GM19099 (cell line): Measurements from ENCODE around the gene PDZD4.

Source experiments
- POLR2A ChIP-seq: IDR thresholded peaks from 3 replicates; pipeline ENCODE4 v1.6.1; 2011; ENCODE audit warnings: low read depth; ENCODE audit not compliant: insufficient read length; ENCODE audit errors: extremely low read depth

Gene PDZD4

DNA sequence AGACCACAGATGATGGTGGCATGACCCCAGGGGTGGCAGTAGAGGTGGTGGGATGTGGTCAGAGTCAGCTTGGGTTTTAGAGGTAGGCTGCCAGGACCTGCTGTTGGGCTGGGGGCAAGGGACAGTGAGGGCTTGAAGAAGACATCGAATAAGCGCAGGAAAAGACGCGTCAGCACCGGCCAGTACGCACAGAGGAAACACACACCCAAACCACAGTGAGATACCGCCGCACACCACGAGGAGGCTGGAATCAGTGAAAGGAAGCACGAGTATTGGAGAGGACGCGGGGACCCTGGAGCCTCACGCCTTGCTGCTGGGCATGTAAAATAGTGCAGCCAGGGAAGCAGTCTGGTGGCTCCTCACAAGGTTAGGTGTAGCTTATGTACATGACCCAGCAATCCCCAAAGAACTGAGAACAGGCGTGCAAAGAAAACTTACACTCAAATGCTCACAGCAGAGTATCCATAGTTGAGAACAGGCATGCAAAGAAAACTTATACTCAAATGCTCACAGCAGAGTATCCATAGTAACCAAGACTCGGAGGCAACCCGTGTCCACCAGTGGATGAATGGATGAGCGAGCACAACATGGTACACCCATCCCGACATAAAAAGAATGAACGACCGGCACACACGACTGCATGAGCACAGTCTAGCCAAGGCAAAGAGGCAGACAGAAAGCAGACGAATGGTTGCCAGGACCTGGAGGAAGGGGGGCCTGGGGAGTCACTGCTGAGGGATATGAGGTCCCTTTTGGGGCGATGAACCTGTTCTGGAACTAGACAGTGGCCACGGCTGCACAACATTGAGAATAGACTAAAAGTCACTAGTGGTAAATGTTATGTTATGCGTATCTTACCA, 13.3 kb downstream of the PDZD4 start:
- TF ChIP-seq POLR2A: no peak

DNA sequence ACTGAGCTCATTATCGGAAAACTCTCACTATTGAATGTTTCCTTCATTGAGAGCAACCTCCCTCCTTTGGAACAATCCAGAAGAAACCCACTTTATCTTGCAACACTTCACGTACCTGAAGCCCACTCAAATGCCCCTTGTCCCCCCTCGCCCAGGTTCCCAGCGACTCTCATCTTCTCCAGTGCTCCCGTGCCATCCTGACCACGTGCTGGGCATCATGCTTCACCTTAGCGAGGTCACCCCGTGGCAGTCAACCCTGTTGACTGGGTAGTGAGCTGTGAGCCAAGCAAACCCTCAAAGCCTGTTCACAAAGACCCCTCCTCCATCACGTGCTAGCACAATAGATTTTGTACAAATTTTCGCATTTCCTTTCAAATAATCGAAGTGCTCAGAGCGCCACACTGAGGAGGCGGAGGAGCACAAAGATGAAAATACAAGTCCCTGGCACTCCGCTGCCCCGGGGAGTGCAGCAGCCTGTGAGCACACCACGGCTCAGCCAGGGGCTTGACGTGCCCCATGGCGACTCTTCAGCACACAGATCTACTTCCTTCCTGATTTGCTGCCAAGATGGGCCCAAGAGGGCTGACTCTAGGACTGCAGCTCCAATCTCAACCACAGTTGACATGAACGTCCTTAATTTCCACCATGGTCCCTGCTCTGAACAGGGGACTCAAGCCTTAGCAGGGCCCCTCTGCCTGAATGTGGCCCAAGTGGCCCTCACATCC, 15.6 kb downstream of the PDZD4 start:
- TF ChIP-seq POLR2A: no peak

DNA sequence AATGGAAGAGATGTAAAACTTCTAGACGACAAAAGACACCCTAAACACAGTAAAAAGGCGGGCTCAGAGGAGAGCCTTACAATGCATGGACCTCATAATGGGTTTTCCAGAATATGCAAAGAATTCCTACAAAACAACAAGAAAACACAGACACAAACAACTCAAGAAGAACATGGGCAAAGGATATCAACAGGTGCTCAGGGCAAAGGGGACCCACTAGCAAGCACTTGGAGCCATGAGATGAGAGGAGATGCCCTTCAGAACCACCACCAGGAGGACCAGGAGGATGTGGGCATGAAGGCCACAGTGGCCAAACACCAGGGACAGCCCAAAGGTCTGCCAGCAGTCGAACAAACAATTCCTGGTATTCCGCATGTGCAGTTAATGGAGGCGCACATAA, 17.2 kb downstream of the PDZD4 start:
- TF ChIP-seq POLR2A: no peak

DNA sequence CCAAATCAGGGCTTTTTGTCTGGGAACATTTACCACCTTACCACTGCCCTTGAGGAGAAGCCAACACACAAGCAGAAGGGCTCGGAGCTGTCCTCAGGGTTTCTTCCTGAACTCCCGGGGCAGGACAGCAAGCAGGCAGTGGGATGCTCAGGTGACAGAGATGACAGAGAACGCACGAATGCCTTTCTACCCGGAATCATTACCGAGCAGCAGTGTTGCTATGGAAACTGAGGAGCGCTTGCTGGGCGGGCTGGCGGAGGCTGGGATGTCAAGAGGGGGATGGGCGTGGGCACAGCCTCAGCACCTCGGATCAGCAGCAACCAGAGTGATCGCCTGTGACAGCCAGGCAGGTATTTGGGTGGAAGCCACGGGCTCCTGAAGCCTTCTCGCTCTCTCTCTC, 18.1 kb downstream of the PDZD4 start:
- TF ChIP-seq POLR2A: no peak

DNA sequence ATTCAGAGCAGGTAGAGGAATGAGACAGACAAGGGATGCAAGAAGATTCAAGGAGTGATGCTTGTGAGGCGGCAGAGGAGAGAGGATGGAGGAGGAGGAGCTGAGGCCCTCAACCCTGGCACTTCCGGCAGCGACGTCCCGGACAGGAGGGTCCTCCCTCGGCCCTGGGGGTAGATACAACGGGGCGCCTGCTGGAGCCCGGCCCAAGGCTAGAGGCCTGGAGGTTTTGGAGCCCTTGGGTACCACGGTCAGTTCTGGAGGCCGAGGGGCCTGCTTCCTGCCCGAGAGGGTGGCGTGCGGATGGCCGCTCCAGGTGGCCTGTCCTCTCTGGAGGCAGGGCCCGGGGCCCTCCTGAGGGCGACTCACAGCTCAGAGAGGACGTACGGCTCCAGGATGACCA, 22.4 kb downstream of the PDZD4 start:
- no peak for TF ChIP-seq POLR2A

DNA sequence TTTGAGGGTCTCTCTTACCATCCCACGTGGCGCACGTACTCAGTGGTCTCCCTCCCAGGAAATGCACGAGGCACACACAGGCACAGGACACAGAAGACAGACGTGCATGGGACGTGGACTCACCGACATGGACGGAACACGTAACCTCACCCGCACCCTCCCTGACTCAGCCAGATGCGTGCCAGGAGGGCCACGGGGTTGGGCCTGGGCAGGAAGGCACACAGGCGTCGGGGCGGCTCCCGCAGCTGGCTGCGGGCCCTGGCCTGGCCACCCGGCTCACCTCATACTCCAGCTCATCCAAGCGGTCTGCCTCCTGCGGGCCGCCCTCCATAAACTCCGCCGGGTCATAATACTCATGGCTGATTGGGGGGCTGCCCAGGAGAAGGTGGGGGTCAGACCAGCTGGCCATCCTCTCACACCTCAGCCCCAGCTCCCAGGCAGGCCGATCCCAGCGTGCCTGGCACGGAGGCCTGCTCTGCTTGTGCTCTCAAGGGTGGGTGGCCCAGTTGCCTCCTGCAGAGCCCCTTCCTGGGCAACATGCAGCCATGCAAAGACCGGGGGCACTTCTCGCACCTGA, 23.3 kb downstream of the PDZD4 start:
- TF ChIP-seq POLR2A: no peak

DNA sequence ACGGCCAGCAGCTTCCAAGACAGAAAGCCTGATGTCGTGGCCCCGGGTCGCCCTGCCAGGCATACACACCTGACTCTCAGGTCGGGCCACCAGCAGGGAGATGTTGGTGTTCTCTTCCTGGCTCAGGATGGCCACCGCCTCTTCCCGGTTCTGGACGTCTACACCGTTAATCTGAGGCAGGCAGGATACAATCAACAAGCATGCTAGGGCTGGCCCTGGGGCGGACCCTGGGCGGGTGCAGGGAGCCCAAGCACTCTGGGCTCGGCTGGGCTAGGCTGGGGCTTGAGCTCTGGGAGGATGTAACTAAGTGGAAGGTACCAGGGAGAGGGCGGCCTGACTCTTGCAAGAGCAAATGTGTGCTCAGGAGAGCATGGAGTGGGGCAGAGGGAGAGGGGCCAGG, 24.9 kb downstream of the PDZD4 start:
- no peak for TF ChIP-seq POLR2A

DNA sequence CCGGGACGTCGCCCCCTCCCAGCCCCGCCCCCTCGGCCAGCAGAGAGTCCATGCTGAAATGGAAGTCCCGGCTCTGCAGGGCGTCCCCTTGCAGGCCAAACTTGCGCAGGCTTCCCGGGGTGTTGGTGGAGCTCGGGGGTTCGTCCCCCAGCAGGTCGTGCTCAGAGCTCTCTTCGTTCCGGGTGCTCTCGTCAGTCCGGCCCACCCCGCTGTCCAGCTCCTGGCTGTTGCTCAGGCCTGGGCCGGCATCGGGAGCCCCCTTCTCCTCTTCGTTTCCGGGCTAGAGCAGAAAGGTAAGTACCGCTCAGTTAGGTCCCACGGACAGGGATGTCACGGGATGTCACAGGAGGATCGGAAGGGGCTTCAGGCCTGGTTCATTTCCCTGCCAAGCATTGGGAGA, 25.7 kb downstream of the PDZD4 start:
- no peak for TF ChIP-seq POLR2A

DNA sequence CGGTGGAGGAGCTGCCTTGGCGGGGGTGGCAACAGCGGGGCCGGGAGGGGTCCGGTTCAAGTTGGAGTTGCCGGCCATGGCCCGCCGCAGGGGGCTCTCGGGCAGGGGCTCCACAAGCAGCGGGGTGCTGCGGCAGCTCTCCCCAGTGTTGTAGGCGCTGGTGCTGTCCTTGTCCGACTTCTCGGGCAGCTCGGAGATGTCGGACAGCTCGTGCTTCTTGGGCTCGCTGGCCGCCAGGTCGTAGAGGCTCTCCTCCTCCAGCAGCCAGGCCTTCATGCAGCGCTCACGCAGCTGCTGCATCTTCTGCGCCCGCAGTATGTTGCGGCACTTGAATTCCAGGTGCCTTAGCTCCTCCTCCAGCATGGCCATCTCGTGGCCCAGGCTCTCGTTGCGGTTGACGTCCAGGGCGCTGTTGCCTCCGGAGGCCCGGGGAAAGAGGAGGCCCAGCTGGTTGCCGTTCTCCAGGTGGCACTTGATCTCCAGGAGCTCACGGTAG, 26.2 kb downstream of the PDZD4 start:
- no peak for TF ChIP-seq POLR2A

DNA sequence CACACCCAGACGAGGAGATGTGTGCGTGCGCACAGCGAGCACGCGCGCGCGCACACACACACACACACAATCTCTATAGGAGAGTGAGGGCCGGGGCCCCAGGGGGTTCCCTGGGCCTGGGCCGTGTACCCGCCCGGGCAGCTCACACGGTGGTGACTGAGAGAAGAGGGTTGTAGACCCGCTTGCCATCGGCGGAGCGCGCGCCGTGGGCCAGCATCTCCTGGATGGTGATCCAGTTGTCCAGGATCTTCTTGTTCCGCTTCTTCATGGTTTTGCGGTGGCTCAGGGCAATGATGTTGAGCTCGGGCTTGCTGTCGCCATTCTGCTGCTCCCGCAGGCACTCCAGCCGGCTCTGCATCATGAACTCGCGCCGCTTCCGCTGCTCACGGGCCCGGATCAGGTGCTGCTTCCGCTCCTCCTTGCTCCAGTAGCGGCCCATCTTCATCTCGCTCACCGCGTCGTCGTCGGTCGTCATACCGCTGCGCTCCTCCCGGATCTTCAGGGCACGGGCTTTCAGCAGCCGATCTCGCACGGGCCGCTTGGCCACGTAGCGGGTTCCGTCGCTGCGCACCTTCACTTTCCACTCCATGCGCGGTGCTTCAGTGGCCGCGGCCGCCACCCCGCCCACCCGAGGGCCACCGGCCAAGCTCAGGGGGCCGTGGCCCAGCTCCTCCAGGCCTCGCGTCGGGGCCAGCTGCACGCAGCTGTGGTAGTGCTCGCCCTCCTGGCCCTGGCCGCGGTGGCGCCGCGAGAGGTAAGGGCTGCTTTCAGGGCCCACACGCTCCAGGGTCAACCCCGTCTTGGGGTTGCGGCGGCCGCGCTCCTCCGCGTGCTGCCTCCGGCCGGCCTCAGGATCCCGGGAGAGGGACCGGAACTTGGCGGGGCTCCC, 26.9 kb downstream of the PDZD4 start:
- no peak for TF ChIP-seq POLR2A

DNA sequence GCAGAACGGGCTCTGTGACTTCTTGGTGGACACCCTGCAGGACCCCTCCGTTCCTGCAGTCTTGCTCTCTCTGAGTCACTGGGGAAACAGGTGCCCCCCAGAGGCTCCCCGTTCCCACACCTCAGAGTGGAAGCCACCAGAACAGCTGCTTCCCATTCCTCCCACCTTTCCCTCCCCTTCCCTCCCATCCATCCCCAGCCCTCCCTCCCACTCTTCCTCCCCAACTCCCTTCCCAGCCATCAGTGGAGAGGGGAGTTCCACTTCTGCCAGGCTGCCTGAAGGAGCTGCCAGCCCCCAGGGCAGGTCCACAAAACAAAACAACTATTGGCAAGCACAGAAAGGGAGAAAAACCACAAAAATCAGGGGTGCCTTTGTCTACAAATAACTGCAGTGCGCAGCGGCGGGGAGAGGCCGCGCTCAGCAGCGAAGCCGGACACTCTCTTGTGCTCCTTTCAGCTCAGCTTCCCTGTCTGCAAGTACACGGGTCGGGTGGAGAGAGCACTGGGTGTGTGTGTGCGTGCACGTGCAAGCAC, 27.8 kb downstream of the PDZD4 start:
- TF ChIP-seq POLR2A: no peak

DNA sequence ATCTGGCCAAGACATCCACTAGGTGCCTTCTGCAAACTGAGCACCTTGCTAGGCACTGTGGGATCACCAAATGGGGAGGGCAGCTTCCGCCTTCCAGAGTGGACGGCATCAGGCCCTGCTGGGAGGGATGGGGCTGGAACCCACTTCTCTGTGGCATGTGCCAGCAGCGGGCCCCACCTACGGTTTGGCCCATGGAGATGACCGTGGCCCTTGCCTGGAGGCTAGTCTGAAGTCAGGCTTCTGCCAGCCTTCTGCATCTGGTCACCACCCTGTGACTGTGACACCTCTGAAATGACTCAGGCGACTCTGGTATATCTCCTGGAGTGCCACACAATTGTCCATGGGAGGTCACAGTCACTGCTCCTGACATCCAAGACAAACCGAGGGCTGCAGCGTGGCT, 28.7 kb downstream of the PDZD4 start:
- no peak for TF ChIP-seq POLR2A

DNA sequence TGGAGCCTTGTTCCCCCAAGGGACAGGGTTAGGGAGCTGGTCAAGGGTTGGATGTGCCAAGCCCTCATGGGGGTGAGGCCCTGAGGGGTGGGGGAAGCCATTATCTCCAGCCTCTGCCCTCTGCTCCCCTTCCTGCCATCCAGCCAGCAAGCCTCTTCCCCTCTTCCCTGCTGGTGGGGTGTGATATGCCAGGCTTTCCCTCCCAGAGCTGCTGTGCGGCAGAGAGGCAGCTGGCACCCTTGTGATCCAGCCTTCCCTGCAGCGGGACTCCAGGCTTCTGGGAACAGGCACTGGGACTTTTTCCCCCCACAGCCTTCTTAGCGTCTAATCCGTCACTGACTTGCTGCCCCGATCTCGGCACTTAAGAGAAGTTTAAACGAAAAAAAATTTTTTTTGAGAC, 29.6 kb downstream of the PDZD4 start:
- no peak for TF ChIP-seq POLR2A

DNA sequence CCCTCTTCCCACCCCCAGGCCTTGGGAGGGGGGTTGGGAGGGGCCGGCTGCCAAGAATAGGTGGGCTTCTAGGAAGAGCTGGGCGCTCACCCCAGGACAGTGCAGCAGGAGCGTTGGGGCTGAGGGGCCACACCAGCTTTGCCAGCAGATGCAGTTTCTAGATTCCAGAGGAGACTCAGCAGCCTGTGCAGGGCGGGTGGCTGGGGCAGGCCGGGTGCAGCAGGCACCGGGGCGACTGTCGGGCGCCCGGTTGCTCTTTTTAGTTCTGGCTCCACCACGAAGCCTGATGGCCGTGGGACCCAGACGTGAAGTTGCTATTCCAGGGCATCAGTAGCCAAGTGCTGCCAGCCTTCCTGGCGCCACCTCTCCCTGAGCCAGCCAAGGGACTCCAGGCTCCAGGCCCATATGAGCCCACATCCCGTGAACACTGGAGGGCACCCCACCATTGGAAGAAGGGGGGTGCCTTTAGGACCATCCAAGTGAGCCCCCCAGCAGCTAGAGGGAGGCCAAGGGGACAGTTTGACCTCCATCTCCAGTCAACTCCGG, 30.1 kb downstream of the PDZD4 start:
- no peak for TF ChIP-seq POLR2A

DNA sequence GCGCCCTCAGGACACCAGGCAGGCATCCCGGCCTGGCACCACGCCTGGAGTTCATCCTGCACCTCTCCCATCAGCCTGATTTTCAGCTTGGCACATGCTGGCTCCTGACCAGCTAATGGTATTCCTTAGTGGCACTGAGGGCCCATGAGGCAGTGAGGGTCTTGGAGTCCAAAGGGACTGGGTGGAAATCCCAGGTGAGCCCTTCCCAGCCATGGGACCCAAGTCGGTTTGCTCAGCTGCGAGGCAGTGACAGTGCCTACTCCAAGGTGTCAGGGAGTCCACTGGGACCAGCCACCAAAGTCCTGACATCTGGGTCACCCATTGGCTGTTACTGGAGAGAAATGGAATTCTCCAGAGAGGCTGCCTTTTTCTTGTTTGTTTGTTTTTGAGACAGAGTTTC, 31.0 kb downstream of the PDZD4 start:
- no peak for TF ChIP-seq POLR2A

DNA sequence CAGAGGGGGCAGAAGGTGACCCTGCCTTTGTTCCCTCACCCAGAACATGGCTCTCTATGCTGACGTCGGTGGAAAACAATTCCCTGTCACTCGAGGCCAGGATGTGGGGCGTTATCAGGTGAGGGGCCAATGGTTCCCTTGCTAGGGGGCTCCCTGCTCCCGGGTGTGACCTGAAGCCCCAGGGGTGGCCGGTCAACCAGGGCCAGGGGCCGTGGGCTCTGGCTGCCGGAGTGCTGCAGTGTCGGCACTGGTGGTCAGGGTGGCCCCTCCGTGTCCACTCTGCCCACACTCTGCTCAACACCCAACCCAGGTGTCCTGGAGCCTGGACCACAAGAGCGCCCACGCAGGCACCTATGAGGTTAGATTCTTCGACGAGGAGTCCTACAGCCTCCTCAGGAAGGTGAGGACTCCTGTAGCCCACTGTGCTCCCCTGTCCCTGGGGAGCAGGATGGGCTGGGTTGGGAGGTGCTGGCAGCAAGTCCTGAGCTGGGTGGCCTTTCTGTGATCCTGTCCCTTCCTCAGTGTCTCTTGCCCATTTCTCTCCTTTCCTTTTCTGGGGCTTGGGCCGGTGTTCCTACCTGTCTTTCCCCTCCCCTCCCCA, 32.8 kb downstream of the PDZD4 start:
- no peak for TF ChIP-seq POLR2A
